Adrenal gland (tissue), 5 donors: ENCODE data around the gene ZNF101.

ENCODE experiments used
- POLR2A ChIP-seq, 2 donors: fragments of 450-650 bp; IDR thresholded peaks; one replicate each; pipeline ENCODE4 v1.6.1; 2017; ENCODE audit warnings: antibody characterized with exemption in 2 of 2, mild to moderate bottlenecking in 2 of 2, moderate library complexity in 1 of 2
- TF ChIP-seq, protein P1 (sequence below), 6 experiments: fragments of 450-650 bp in 4 of 6; fragments of 200-600 bp in 2 of 6; sonication (generic) in 1 of 6; IDR thresholded peaks; 1 replicate in 5 of 6; 2 replicates in 1 of 6; pipeline versions ENCODE4 v1.5.1 to v1.8.0; 2016 to 2021; ENCODE audit warnings: antibody characterized with exemption in 6 of 6, mild to moderate bottlenecking in 2 of 6, moderate library complexity in 1 of 6
- donor health status: DM: no; HTN: no; CAD: no.

DNA sequence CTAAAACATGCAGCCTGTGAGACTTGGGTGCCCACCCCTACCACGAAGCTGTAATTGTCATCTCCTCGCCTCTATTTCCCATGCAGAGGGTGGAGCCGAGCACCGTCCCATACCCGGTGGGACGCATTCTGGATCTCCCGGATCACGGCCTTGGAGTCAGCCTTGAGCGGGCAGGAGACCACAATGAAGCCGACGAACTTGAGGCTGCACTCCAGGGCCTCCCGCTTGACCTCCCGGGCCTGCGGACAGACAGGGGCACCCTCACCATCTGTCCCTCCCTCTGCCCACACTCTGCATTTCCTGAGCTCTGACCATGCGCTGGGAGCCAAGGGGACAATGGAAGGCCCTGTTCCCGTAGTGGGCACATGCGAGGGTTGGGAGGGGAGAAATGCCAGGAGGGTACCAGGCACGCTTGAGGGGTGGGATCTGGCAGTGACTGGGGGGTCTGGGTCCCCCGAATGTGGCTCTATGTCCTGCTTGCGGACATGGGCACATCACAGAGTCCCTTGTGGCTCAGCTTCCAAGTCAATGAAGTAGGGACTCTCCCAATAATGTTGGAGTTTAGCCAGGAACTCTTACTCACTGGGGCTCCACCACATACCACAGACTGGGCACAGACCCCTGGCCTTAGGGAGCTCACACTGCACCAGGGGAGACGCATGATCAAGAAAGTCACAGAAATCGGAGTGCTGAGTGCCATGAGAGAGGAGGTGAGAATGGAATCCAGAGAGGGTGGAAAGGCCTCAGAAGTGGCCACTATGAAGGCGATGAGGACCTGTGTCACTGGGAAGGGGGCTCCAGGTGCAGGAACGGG lies 15.9 kb upstream of the ZNF101 start:
- TF ChIP-seq, protein P1, sequence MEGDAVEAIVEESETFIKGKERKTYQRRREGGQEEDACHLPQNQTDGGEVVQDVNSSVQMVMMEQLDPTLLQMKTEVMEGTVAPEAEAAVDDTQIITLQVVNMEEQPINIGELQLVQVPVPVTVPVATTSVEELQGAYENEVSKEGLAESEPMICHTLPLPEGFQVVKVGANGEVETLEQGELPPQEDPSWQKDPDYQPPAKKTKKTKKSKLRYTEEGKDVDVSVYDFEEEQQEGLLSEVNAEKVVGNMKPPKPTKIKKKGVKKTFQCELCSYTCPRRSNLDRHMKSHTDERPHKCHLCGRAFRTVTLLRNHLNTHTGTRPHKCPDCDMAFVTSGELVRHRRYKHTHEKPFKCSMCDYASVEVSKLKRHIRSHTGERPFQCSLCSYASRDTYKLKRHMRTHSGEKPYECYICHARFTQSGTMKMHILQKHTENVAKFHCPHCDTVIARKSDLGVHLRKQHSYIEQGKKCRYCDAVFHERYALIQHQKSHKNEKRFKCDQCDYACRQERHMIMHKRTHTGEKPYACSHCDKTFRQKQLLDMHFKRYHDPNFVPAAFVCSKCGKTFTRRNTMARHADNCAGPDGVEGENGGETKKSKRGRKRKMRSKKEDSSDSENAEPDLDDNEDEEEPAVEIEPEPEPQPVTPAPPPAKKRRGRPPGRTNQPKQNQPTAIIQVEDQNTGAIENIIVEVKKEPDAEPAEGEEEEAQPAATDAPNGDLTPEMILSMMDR (IDR thresholded peaks at IDR 0.05), result no peak
- TF ChIP-seq POLR2A (IDR thresholded peaks at IDR 0.05), result no peak
